Subcutaneous adipose tissue (tissue), 4 donors: ENCODE results near the gene GMEB2. TPM values are rescaled to one million over a fixed set of nuclear protein-coding genes. Genes with fewer than 3 reads are reported as not detected.

Experiments
- total RNA-seq, 4 donors: library from RNA; depleted of rRNA; stranded (reverse); fragments of >200 nt; gene quantifications; one replicate each; pipeline ENCODE4 v1.1.0, GENCODE V29; 2016
- TF ChIP-seq, protein P1 (sequence below): fragments of 450-650 bp; IDR thresholded peaks from one replicate; pipeline ENCODE4 v1.5.1; 2016; ENCODE audit warnings: low read depth, mild to moderate bottlenecking, control low read depth, antibody characterized with exemption, moderate library complexity

GMEB2 gene
- total RNA-seq, 4 donors from 2014 or later: 3.6 to 12.8 (median 5.1) TPM

DNA sequence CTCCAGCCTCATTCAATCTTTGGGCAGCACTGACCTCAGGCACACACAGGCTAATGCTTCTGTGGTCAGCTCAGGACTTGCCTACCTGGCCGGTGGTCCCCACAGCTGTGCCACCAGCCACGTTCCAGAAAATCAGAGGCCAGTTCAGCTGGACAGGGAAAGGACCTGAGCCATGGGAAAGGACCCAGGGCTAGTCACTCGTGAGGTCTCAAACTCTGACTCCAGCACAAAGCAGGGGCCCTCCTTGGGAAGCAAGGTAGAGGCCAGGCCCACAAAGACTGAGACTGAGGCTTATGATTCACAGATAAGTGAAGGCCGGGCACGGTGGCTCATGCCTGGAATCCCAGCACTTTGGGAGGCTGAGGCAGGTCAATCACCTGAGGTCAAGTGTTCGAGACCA, 30.5 kb downstream of the GMEB2 start:
- TF ChIP-seq, protein P1, sequence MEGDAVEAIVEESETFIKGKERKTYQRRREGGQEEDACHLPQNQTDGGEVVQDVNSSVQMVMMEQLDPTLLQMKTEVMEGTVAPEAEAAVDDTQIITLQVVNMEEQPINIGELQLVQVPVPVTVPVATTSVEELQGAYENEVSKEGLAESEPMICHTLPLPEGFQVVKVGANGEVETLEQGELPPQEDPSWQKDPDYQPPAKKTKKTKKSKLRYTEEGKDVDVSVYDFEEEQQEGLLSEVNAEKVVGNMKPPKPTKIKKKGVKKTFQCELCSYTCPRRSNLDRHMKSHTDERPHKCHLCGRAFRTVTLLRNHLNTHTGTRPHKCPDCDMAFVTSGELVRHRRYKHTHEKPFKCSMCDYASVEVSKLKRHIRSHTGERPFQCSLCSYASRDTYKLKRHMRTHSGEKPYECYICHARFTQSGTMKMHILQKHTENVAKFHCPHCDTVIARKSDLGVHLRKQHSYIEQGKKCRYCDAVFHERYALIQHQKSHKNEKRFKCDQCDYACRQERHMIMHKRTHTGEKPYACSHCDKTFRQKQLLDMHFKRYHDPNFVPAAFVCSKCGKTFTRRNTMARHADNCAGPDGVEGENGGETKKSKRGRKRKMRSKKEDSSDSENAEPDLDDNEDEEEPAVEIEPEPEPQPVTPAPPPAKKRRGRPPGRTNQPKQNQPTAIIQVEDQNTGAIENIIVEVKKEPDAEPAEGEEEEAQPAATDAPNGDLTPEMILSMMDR: no peak

- TF ChIP-seq, protein P1: no peak
Measured at GRCh38 chr20:63595416-63596127, 31.3 kb downstream of the GMEB2 start.

- TF ChIP-seq, protein P1: no peak
Measured at GRCh38 chr20:63594043-63594561, 32.8 kb downstream of the GMEB2 start.

GRCh38 chr20:63592661-63593060, 34.2 kb downstream of the GMEB2 start:
- TF ChIP-seq, protein P1: no peak

GRCh38 chr20:63591786-63592355, 35.0 kb downstream of the GMEB2 start:
- TF ChIP-seq, protein P1: no peak

DNA sequence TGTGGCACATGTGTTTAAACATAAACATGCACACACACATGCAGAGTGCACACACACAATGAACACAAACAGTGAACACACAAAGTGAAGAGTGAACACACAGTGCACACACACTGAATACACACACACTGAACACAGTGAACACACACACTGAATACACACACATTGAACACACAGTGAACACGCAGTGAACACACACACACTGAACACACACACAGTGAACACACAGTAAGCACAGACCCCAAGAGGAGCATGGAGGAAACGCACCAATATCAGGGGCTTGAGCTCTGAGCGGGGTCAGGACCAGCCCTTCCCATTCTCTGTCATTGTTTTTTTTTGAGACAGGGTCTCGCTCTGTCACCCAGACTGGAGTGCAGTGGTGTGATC, 35.8 kb downstream of the GMEB2 start:
- TF ChIP-seq, protein P1: no peak

DNA sequence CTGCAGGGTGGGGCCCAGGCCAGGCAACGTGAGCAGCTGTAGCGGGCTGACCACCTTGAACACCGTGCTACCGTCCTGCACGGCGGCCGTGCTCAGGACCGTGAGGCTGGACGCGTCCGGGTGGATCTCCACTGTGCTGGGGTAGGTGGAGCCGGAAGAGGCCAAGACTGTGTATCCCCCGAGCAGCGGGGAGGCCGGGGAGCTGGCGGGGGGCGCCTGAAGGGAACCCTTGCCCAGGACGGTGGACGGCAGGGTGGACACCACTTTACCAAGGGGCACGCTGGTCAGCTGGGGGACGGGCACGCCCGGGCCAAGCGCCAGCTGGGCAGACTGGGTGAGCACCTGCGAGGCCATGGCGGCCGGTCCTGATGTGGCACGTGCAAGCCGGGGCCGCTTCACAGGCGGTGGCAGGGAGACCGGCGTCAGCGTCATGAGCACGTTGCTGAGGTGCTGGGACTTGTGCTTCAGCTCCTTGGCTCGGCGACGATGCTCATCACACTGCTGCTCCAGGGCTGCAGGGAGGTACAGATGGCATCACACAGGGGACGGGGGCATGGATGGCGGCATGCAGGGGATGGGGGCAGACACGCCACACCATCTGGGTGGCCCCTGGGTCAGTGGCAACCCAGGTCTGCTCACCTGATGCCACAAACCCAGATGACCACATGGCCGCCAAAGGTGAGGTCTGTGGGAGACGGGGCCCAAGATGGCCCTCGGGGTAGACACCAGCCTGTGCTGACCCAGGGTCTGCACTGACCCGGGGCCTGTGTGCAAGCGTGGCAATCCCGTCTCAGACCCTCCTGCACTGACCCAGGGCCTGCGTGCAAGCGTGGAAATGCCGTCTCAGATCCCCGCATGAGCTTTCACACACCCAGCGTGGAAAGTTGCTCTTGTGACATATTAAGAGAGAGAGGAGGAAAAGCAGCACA, 36.4 kb downstream of the GMEB2 start:
- TF ChIP-seq, protein P1: no peak
